Endodermal cell (in vitro differentiated cells): ENCODE measurements around the gene POU2AF3. TPM values are rescaled to one million over a fixed set of nuclear protein-coding genes. Genes with fewer than 3 reads are reported as not detected.

Experiments
- DNase-seq: peaks from one replicate; pipeline ENCODE4 v3.0.0-alpha.2; 2017
- H3K27ac ChIP-seq: 2 replicates; pipeline ENCODE4 v1.5.1; 2013; ENCODE audit warnings: mild to moderate bottlenecking, low read depth, low read length, moderate library complexity
- H3K27me3 ChIP-seq: 2 replicates; pipeline ENCODE4 v1.6.1; 2013; ENCODE audit warnings: mild to moderate bottlenecking, low read length, moderate library complexity; ENCODE audit not compliant: insufficient read depth, control insufficient read depth, poor library complexity, severe bottlenecking
- H3K36me3 ChIP-seq: 2 replicates; pipeline ENCODE4 v1.7.0; 2013; ENCODE audit warnings: mild to moderate bottlenecking, low read length, moderate library complexity; ENCODE audit not compliant: control insufficient read depth, insufficient read depth
- H3K4me1 ChIP-seq: one replicate; pipeline ENCODE4 v1.7.0; 2013; ENCODE audit warnings: low read length; ENCODE audit not compliant: control insufficient read depth, insufficient read depth
- H3K4me3 ChIP-seq: 2 replicates; pipeline ENCODE4 v1.5.1; 2013; ENCODE audit warnings: mild to moderate bottlenecking, low read length, moderate library complexity
- H3K9ac ChIP-seq: 2 replicates; pipeline ENCODE4 v1.6.1; 2013; ENCODE audit warnings: mild to moderate bottlenecking, low read length, moderate library complexity; ENCODE audit not compliant: poor library complexity, severe bottlenecking; ENCODE audit errors: extremely low read depth
- H3K9me3 ChIP-seq: 2 replicates; pipeline ENCODE4 v1.6.1; 2013; ENCODE audit warnings: mild to moderate bottlenecking, low read length, moderate library complexity; ENCODE audit not compliant: control insufficient read depth
- H3K27ac Mint-ChIP-seq: 2 replicates; pipeline ENCODE4 v1.8.0; 2020; ENCODE audit warnings: mixed read lengths
- H3K27me3 Mint-ChIP-seq: 2 replicates; pipeline ENCODE4 v1.8.0; 2021; ENCODE audit warnings: mild to moderate bottlenecking, mixed read lengths; ENCODE audit not compliant: insufficient read depth
- H3K36me3 Mint-ChIP-seq: 2 replicates; pipeline ENCODE4 v1.8.0; 2020; ENCODE audit warnings: low read depth, mixed read lengths
- H3K4me1 Mint-ChIP-seq: 2 replicates; pipeline ENCODE4 v1.8.0; 2020; ENCODE audit warnings: mixed read lengths
- H3K4me3 Mint-ChIP-seq: 2 replicates; pipeline ENCODE4 v1.8.0; 2020; ENCODE audit warnings: mild to moderate bottlenecking, moderate library complexity, mixed read lengths
- H3K9me3 Mint-ChIP-seq: 2 replicates; pipeline ENCODE4 v1.8.0; 2020; ENCODE audit warnings: mild to moderate bottlenecking, mixed read lengths
- CTCF ChIP-seq: fragments of 200-600 bp; sonication (generic); conservative IDR thresholded peaks from 2 replicates; pipeline ENCODE4 v1.5.0; 2021; ENCODE audit warnings: antibody characterized with exemption, mild to moderate bottlenecking
- WGBS, 2 experiments: methylation state at CpG; one replicate each; pipeline versions ENCODE4 v1.1.5 to v1.1.7; 2013; ENCODE audit warnings: missing lambda C conversion rate in 2 of 2, mixed read lengths in 1 of 2; ENCODE audit not compliant: insufficient coverage in 1 of 2, insufficient read length in 1 of 2; 5-methylcytosine and 5-hydroxymethylcytosine counted together
- total RNA-seq, 2 donors: library from RNA; stranded (reverse); fragmentation: NEBNext Ultra II Directional in 1 of 2; extraction: Animal tissue kit (Norgen Biotek cat#: 25700) in 1 of 2; gene quantifications; 2 replicates in 1 of 2; 3 replicates in 1 of 2; pipeline ENCODE4 v1.2.1, GENCODE V29; 2021

The POU2AF3 gene
- total RNA-seq, 2 donors from 2014 or later: 0.55 to 1.8 TPM

- Histone ChIP-seq H3K9ac (no peak overlapping the region), H3K27ac (no peak overlapping the region), H3K27me3 (peaks cover 58% of the 10 kb centered on the region), H3K9me3 (no peaks in the 10 kb centered on the region), H3K4me1 (no peaks in the 10 kb centered on the region), H3K36me3 (no peaks in the 10 kb centered on the region), H3K4me3 (no peak overlapping the region)
- H3K4me1 Mint-ChIP-seq: peaks cover 28% of the 10 kb centered on the region
- H3K4me3 Mint-ChIP-seq: no peak overlapping the region
- peak; percentile 12 for DNase-seq
- no peaks in the 10 kb centered on the region for H3K9me3 Mint-ChIP-seq
- peaks cover 51% of the 10 kb centered on the region for H3K27me3 Mint-ChIP-seq
- 89 to 91% methylated on average over 7 to 10 of the region's 10 CpGs for WGBS, 2 experiments
- no peaks in the 10 kb centered on the region for H3K36me3 Mint-ChIP-seq
- no peak for TF ChIP-seq CTCF
- no peak overlapping the region for H3K27ac Mint-ChIP-seq
Measured at GRCh38 chr11:111351374-111352055, 53.2 kb downstream of the POU2AF3 start.

- no peaks in the 10 kb centered on the region for H3K9me3 ChIP-seq
- H3K36me3 Mint-ChIP-seq: no peaks in the 10 kb centered on the region
- peaks cover 50% of the 10 kb centered on the region for H3K27me3 ChIP-seq
Measured at GRCh38 chr11:111352231-111352746, 53.9 kb downstream of the POU2AF3 start.

GRCh38 chr11:111352935-111353710, 54.8 kb downstream of the POU2AF3 start:
- no peaks in the 10 kb centered on the region for H3K4me1 ChIP-seq
- H3K27ac Mint-ChIP-seq: no peak overlapping the region
- H3K4me3 ChIP-seq: no peak overlapping the region
- no peaks in the 10 kb centered on the region for H3K36me3 ChIP-seq
- H3K4me3 Mint-ChIP-seq: no peak overlapping the region
- WGBS, 2 experiments: 92 to 93% methylated on average over 4 to 8 of the region's 8 CpGs
- H3K9me3 Mint-ChIP-seq: no peaks in the 10 kb centered on the region
- H3K9me3 ChIP-seq: no peaks in the 10 kb centered on the region
- H3K27ac ChIP-seq: no peak overlapping the region
- peak; percentile 35 for DNase-seq
- peaks cover 43% of the 10 kb centered on the region for H3K27me3 ChIP-seq
- peaks cover 23% of the 10 kb centered on the region for H3K4me1 Mint-ChIP-seq
- H3K27me3 Mint-ChIP-seq: peaks cover 44% of the 10 kb centered on the region
- H3K36me3 Mint-ChIP-seq: no peaks in the 10 kb centered on the region
- no peak overlapping the region for H3K9ac ChIP-seq
- peak; percentile 36 for TF ChIP-seq CTCF

More at GRCh38 chr11:111352231-111352746, 53.9 kb downstream of the POU2AF3 start:
- Histone ChIP-seq H3K36me3 (no peaks in the 10 kb centered on the region), H3K4me3 (no peak overlapping the region), H3K9ac (no peak overlapping the region), H3K4me1 (no peaks in the 10 kb centered on the region), H3K27ac (no peak overlapping the region)
- no peak for TF ChIP-seq CTCF
- H3K9me3 Mint-ChIP-seq: no peaks in the 10 kb centered on the region
- H3K4me3 Mint-ChIP-seq: no peak overlapping the region
- 91 to 97% methylated on average over 5 of the region's 9 CpGs for WGBS, 2 experiments
- peaks cover 48% of the 10 kb centered on the region for H3K27me3 Mint-ChIP-seq
- H3K4me1 Mint-ChIP-seq: peaks cover 23% of the 10 kb centered on the region
- H3K27ac Mint-ChIP-seq: no peak overlapping the region
- DNase-seq: peak; percentile 9
